Endothelial cell of umbilical vein (primary cell): ENCODE measurements around the gene SRA1. TPM values are rescaled to one million over a fixed set of nuclear protein-coding genes. Genes with fewer than 3 reads are reported as not detected.

Experiments used
- BruUV-seq: library from RNA; stranded (reverse); fragments of 400-500 nt; replicated peaks from 2 replicates; lab custom pipeline; 2021; lab: Mats Ljungman, UMichigan
- CTCF ChIA-PET: fragments of 300-600, 350-600 bp; sonication (Branson Sonifier 250); formaldehyde crosslinking; loops from one replicate; lab custom pipeline; 2021; ENCODE audit warnings: antibody characterized with exemption, inconsistent platforms; lab: Charles Lee
- POLR2A ChIA-PET: fragments of 300-600, 350-600 bp; sonication (Branson Sonifier 250); formaldehyde crosslinking; loops from one replicate; lab custom pipeline; 2021; ENCODE audit warnings: antibody characterized with exemption, inconsistent platforms; lab: Charles Lee
- DNase-seq: peaks from one replicate; pipeline ENCODE4 v3.0.0-alpha.2; 2011; ENCODE audit warnings: low read depth, low spot score
- FAIRE-seq: peaks from 2 replicates; lab custom pipeline; 2011; peaks lifted over from hg19 to GRCh38; lab: Jason Lieb, UNC
- H2AFZ ChIP-seq: 2 replicates; pipeline ENCODE4 v1.6.0; 2012; ENCODE audit warnings: low read depth, low read length, control low read depth, inconsistent platforms
- H3K27ac ChIP-seq: 2 replicates; pipeline ENCODE4 v1.5.1; 2011; ENCODE audit warnings: low read depth, mild to moderate bottlenecking, control low read depth, low read length, moderate library complexity; ENCODE audit not compliant: insufficient read depth
- H3K27me3 ChIP-seq, 2 experiments: 2 replicates each; pipeline versions ENCODE4 v1.6.0 to v1.6.1; 2011; ENCODE audit warnings: low read length in 2 of 2, mixed read lengths in 1 of 2; ENCODE audit not compliant: control insufficient read depth in 2 of 2, insufficient read depth in 2 of 2
- H3K36me3 ChIP-seq, 2 experiments: 2 replicates in 1 of 2; 3 replicates in 1 of 2; pipeline ENCODE4 v1.5.1; 2011; ENCODE audit warnings: low read length in 2 of 2, mild to moderate bottlenecking in 1 of 2, moderate library complexity in 1 of 2; ENCODE audit not compliant: control insufficient read depth in 2 of 2, insufficient read depth in 2 of 2; ENCODE audit errors: extremely low read depth in 1 of 2
- H3K4me1 ChIP-seq: 3 replicates; pipeline ENCODE4 v1.5.1; 2011; ENCODE audit warnings: mild to moderate bottlenecking, low read length; ENCODE audit not compliant: control insufficient read depth, insufficient read depth; ENCODE audit errors: extremely low read depth
- H3K4me2 ChIP-seq: 2 replicates; pipeline ENCODE4 v1.6.1; 2011; ENCODE audit warnings: low read length, control low read depth, mixed read lengths; ENCODE audit not compliant: insufficient read depth
- H3K4me3 ChIP-seq, 3 experiments: fragments of 200-600 bp in 1 of 3; sonication (generic), shearing (Covaris generic) in 1 of 3; replicated peaks in 1 of 3; 2 replicates each; pipeline ENCODE4 v1.5.1; 2011 to 2016; ENCODE audit warnings: control low read depth in 3 of 3, low read length in 3 of 3, mild to moderate bottlenecking in 2 of 3, inconsistent platforms in 1 of 3, low read depth in 1 of 3, moderate library complexity in 1 of 3; ENCODE audit not compliant: insufficient read depth in 1 of 3
- H3K79me2 ChIP-seq: 2 replicates; pipeline ENCODE4 v1.6.0; 2012; ENCODE audit warnings: low read length, inconsistent platforms; ENCODE audit not compliant: control insufficient read depth, insufficient read depth
- H3K9ac ChIP-seq: replicated peaks from 2 replicates; pipeline ENCODE3; 2011; ENCODE audit warnings: low read length, control low read depth; ENCODE audit not compliant: insufficient read depth; ENCODE audit errors: extremely low read depth
- H3K9me1 ChIP-seq: replicated peaks from 3 replicates; pipeline ENCODE4 v1.6.0; 2011; ENCODE audit warnings: mild to moderate bottlenecking, low read length; ENCODE audit not compliant: control insufficient read depth, insufficient read depth; ENCODE audit errors: extremely low read depth
- H3K9me3 ChIP-seq: replicated peaks from 2 replicates; pipeline ENCODE4 v1.5.1; 2012; ENCODE audit warnings: low read length, inconsistent platforms; ENCODE audit not compliant: control insufficient read depth, insufficient read depth
- H4K20me1 ChIP-seq: replicated peaks from 2 replicates; pipeline ENCODE3; 2011; ENCODE audit warnings: mild to moderate bottlenecking, low read length; ENCODE audit not compliant: control insufficient read depth, insufficient read depth; ENCODE audit errors: extremely low read depth
- CTCF ChIP-seq, 2 donors: IDR thresholded peaks; 1 replicate in 1 of 2; 2 replicates in 1 of 2; pipeline ENCODE4 v1.5.1; 2011; ENCODE audit warnings: low read length in 2 of 2, mild to moderate bottlenecking in 2 of 2, moderate library complexity in 2 of 2, control low read depth in 1 of 2, inconsistent platforms in 1 of 2, low read depth in 1 of 2; ENCODE audit not compliant: insufficient read depth in 1 of 2; ENCODE audit errors: extremely low read depth in 1 of 2
- FOS ChIP-seq: IDR thresholded peaks from 2 replicates; pipeline ENCODE4 v1.6.1; 2011; ENCODE audit warnings: mild to moderate bottlenecking, low read length, moderate library complexity, borderline replicate concordance; ENCODE audit not compliant: insufficient read depth
- JUN ChIP-seq: IDR thresholded peaks from 2 replicates; pipeline ENCODE4 v1.6.1; 2011; ENCODE audit warnings: borderline replicate concordance, low read depth; ENCODE audit not compliant: insufficient read length, insufficient read depth
- MAX ChIP-seq: IDR thresholded peaks from 2 replicates; pipeline ENCODE4 v1.6.1; 2011; ENCODE audit not compliant: insufficient read depth, insufficient read length
- dilution Hi-C: fragments of 300-500 bp; cut with MboI; formaldehyde crosslinking; loops from one replicate; pipeline ENCODE4 v1.15.0; 2019; ENCODE audit warnings: low sequenced_read_pairs; ENCODE audit not compliant: extremely low pct_ligation_motif_present
- intact Hi-C: fragments of 100-400 bp; cut with micrococcal nuclease; formaldehyde crosslinking; loops from one replicate; pipeline ENCODE4 v1.10.0; 2022
- polyA plus RNA-seq, 4 experiments: library from polyadenylated mRNA; depleted of rRNA in 3 of 4; stranded (reverse) in 3 of 4; unstranded in 1 of 4; fragments of >200 nt; gene quantifications; 2 replicates each; pipeline versions ENCODE4 v1.2.1 to v1.2.3, GENCODE V29; 2011 to 2012; ENCODE audit warnings: missing spikeins in 1 of 4
- total RNA-seq: library from RNA; stranded (reverse); gene quantifications from 2 replicates; pipeline ENCODE4 v1.2.3, GENCODE V29; 2021

SRA1 gene
- total and polyA plus RNA-seq, 2 donors (not counting 3 experiments of a cell fraction or from before 2014, with no cell fraction given): 17.6 to 19.7 TPM

DNA sequence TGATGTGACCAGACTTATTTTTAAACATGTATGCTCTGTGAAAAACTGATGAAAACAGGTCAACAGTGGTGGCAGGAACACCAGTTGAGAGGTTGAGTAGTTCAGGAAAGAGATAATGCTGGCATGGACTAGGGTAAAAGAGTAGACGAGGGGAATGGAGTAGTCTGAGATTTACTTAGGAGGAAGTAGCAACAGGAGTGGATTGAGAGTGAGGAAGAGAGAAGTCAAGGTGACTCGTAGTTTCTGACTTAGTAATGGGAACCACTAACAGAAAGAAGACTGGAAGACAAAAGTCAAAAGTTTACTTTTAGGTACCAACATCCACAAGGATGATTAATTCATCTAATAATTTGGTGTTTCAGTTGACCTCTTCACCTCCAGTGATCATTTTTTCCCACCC is 3.6 kb downstream of the SRA1 start:
- POLR2A ChIA-PET: no interaction called here
- dilution Hi-C loops: no loop called here
- TF ChIP-seq FOS (peak; percentile 9), MAX (no peak), CTCF (IDR thresholded peaks at IDR 0.05; ENCODE audit: extremely low read depth in 1 of 2, insufficient read depth in 1 of 2, low read depth in 1 of 2, low read length in 2 of 2) (no peak), JUN (no peak)
- Histone ChIP-seq H3K27ac (no peak overlapping the region), H3K9me1 (no peaks in the 10 kb centered on the region), H3K4me3 (no peak overlapping the region), H4K20me1 (no peaks in the 10 kb centered on the region), H3K27me3 (no peaks in the 10 kb centered on the region), H3K79me2 (peaks cover 37% of the 10 kb centered on the region), H2AFZ (no peak overlapping the region), H3K9ac (no peak overlapping the region), H3K4me1 (peaks cover 26% of the 10 kb centered on the region), H3K36me3 (peaks cover 10 to 11% of the 10 kb centered on the region in 2 experiments), H3K4me2 (no peak overlapping the region), H3K9me3 (no peaks in the 10 kb centered on the region)
- intact Hi-C loops: no loop called here
- CTCF ChIA-PET: interaction anchor here (1.4 kb wide), 1 partner anchor 94 kb away, joined by 6 read pairs; the partner anchor contains the start of genes IK and NDUFA2
- DNase-seq (peak; percentile 25), FAIRE-seq (no peak)
- no TSS peak for BruUV-seq

GRCh38 chr5:140551872-140552271 is 5.4 kb downstream of the SRA1 start:
- Histone ChIP-seq H3K9me1 (no peaks in the 10 kb centered on the region), H3K9ac (no peak overlapping the region), H3K4me1 (peaks cover 33% of the 10 kb centered on the region), H2AFZ (no peak overlapping the region), H3K4me2 (no peak overlapping the region), H3K27ac (no peak overlapping the region), H3K36me3 (peaks cover 10 to 11% of the 10 kb centered on the region in 2 experiments), H3K4me3 (no peak overlapping the region), H3K9me3 (no peaks in the 10 kb centered on the region), H3K79me2 (peaks cover 34% of the 10 kb centered on the region), H3K27me3 (no peaks in the 10 kb centered on the region), H4K20me1 (no peaks in the 10 kb centered on the region)
- CTCF ChIA-PET: no interaction called here
- DNase-seq (no peak), FAIRE-seq (no peak)
- dilution Hi-C loops: no loop called here
- no TSS peak for BruUV-seq
- no peak for TF ChIP-seq FOS
- POLR2A ChIA-PET: no interaction called here
- intact Hi-C loops: no loop called here
